GM12878 (cell line): ENCODE data around the gene SH3GL2. TPM values are rescaled to one million over a fixed set of nuclear protein-coding genes. Genes with fewer than 3 reads are reported as not detected.

Source experiments
- ATAC-seq: fragments of 200-7000 bp; cut with Tn5 transposase; 3 replicates; pipeline ENCODE4 v1.9.1; 2020; ENCODE audit warnings: mild to moderate bottlenecking, moderate library complexity
- BruUV-seq: library from RNA; stranded (reverse); fragments of 400-500 nt; replicated peaks from 2 replicates; lab custom pipeline; 2021; lab: Mats Ljungman, UMichigan
- CTCF ChIA-PET: fragments of 300-600 bp; sonication (Branson Sonifier 250); formaldehyde crosslinking; extraction: SDS; loops from one replicate; lab custom pipeline; 2021; ENCODE audit warnings: inconsistent platforms; lab: Yijun Ruan, JAX
- POLR2A ChIA-PET: fragments of 350-600 bp; formaldehyde crosslinking; extraction: SDS; loops from one replicate; lab custom pipeline; 2021; ENCODE audit warnings: inconsistent platforms; lab: Charles Lee
- RAD21 ChIA-PET: fragments of 300-600 bp; sonication (Branson Sonifier 250); formaldehyde crosslinking; loops from one replicate; lab custom pipeline; 2023; ENCODE audit warnings: antibody characterized with exemption; ENCODE audit not compliant: unreplicated experiment; lab: Charles Lee
- SMC1A ChIA-PET: fragments of 300-600 bp; sonication (Branson Sonifier 250); formaldehyde crosslinking; loops from one replicate; lab custom pipeline; 2023; ENCODE audit not compliant: unreplicated experiment, uncharacterized antibody; lab: Charles Lee
- DNase-seq: peaks from one replicate; pipeline ENCODE4 v3.0.0-alpha.2; 2011; ENCODE audit warnings: low read depth, low spot score
- FAIRE-seq: peaks from 3 replicates; lab custom pipeline; 2011; peaks lifted over from hg19 to GRCh38; lab: Jason Lieb, UNC
- H2AFZ ChIP-seq: 2 replicates; pipeline ENCODE4 v1.6.0; 2011; ENCODE audit warnings: low read depth, low read length, control low read depth; ENCODE audit not compliant: control insufficient read depth
- H3K27ac ChIP-seq: 2 replicates; pipeline ENCODE4 v1.5.1; 2011; ENCODE audit warnings: control low read depth; ENCODE audit not compliant: control insufficient read depth, insufficient read depth
- H3K27me3 ChIP-seq, 2 experiments: replicated peaks in 1 of 2; 2 replicates each; pipeline versions ENCODE4 v1.6.0 to v1.6.1; 2011; ENCODE audit warnings: low read length in 1 of 2; ENCODE audit not compliant: control insufficient read depth in 2 of 2, insufficient read depth in 2 of 2
- H3K36me3 ChIP-seq, 2 experiments: 2 replicates each; pipeline ENCODE4 v1.5.1; 2011; ENCODE audit warnings: low read length in 1 of 2; ENCODE audit not compliant: control insufficient read depth in 2 of 2, insufficient read depth in 2 of 2
- H3K4me1 ChIP-seq: 2 replicates; pipeline ENCODE4 v1.6.1; 2011; ENCODE audit warnings: mild to moderate bottlenecking, low read length, moderate library complexity, mixed read lengths; ENCODE audit not compliant: control insufficient read depth, insufficient read depth
- H3K4me2 ChIP-seq: 2 replicates; pipeline ENCODE4 v1.6.0; 2011; ENCODE audit warnings: control low read depth; ENCODE audit not compliant: control insufficient read depth, insufficient read depth
- H3K4me3 ChIP-seq: fragments of 200-600 bp; sonication (generic); 2 replicates; pipeline ENCODE4 v1.5.1; 2016
- H3K79me2 ChIP-seq: 2 replicates; pipeline ENCODE4 v1.6.0; 2011; ENCODE audit warnings: low read length; ENCODE audit not compliant: control insufficient read depth, insufficient read depth
- H3K9ac ChIP-seq: 2 replicates; pipeline ENCODE4 v1.8.0; 2011; ENCODE audit warnings: low read length, control low read depth, mixed read lengths; ENCODE audit not compliant: control insufficient read depth, insufficient read depth
- H3K9me3 ChIP-seq: replicated peaks from 3 replicates; pipeline ENCODE4 v1.5.1; 2011; ENCODE audit warnings: mild to moderate bottlenecking, low read length; ENCODE audit not compliant: control insufficient read depth, insufficient read depth
- H4K20me1 ChIP-seq: 2 replicates; pipeline ENCODE4 v1.6.0; 2011; ENCODE audit not compliant: control insufficient read depth, insufficient read depth
- BHLHE40 ChIP-seq, 2 experiments: fragments of 450-650 bp in 1 of 2; IDR thresholded peaks; 2 replicates each; pipeline ENCODE4 v1.6.1; 2011 to 2017; ENCODE audit warnings: low read depth in 2 of 2, borderline replicate concordance in 1 of 2, improper control_type of control experiment in 1 of 2, low read length in 1 of 2, mild to moderate bottlenecking in 1 of 2
- EED ChIP-seq: sonication (generic); IDR thresholded peaks from 2 replicates; pipeline ENCODE4 v1.6.1; 2016; ENCODE audit warnings: antibody characterized with exemption, low read depth
- EZH2 ChIP-seq: IDR thresholded peaks from 2 replicates; pipeline ENCODE4 v1.6.1; 2012; ENCODE audit warnings: low read depth, mild to moderate bottlenecking, control low read depth, inconsistent platforms, low read length, borderline replicate concordance; ENCODE audit not compliant: control insufficient read depth
- HDGF ChIP-seq: fragments of 450-650 bp; IDR thresholded peaks from 2 replicates; pipeline ENCODE4 v1.6.1; 2016; ENCODE audit warnings: antibody characterized with exemption
- NFIC ChIP-seq: IDR thresholded peaks from 2 replicates; pipeline ENCODE4 v1.6.1; 2012; ENCODE audit warnings: low read depth, mild to moderate bottlenecking, inconsistent platforms, low read length, moderate library complexity
- PML ChIP-seq: IDR thresholded peaks from 2 replicates; pipeline ENCODE4 v1.6.1; 2012; ENCODE audit warnings: low read length, inconsistent platforms
- RAD21 ChIP-seq: IDR thresholded peaks from 2 replicates; pipeline ENCODE4 v1.6.1; 2011; ENCODE audit warnings: mild to moderate bottlenecking, low read depth, low read length, moderate library complexity; ENCODE audit not compliant: insufficient read depth
- SPI1 ChIP-seq: IDR thresholded peaks from 2 replicates; pipeline ENCODE4 v1.6.1; 2011; ENCODE audit warnings: low read depth, mild to moderate bottlenecking, low read length, moderate library complexity, borderline replicate concordance; ENCODE audit not compliant: insufficient read depth
- TARDBP ChIP-seq: IDR thresholded peaks from 2 replicates; pipeline ENCODE4 v1.6.1; 2016; ENCODE audit warnings: borderline replicate concordance
- WGBS: methylation state at CpG from one replicate; pipeline ENCODE4 v1.1.6; 2016; ENCODE audit warnings: low lambda C conversion rate; ENCODE audit not compliant: insufficient replicate concordance, insufficient coverage; ENCODE audit errors: missing lambda C conversion rate; 5-methylcytosine and 5-hydroxymethylcytosine counted together
- in situ Hi-C: fragments of 300-500 bp; cut with MboI; formaldehyde crosslinking; loops from 9 replicates; pipeline ENCODE4 v1.14.3; 2018; ENCODE audit warnings: mixed read lengths
- intact Hi-C: fragments of 100-400 bp; cut with micrococcal nuclease; formaldehyde crosslinking; loops from one replicate; pipeline ENCODE4 v1.14.2; 2022; ENCODE audit not compliant: unreplicated experiment
- polyA plus RNA-seq, 11 experiments: library from polyadenylated mRNA; depleted of rRNA in 4 of 11; unstranded in 6 of 11; stranded (reverse) in 5 of 11; fragments of >200 nt; fragmentation: Nextera tagmentation in 4 of 11; fragmentation: Illumina TruSeq in 1 of 11; extraction: Ambion mirVana in 4 of 11; extraction: Trizol in 1 of 11; gene quantifications; 1 replicate in 1 of 11; 2 replicates in 10 of 11; pipeline versions ENCODE4 v1.2.1 to v1.2.3, GENCODE V29; 2011 to 2016; ENCODE audit warnings: inconsistent platforms in 2 of 11, missing spikeins in 2 of 11, low read depth in 1 of 11
- total RNA-seq, 4 experiments: library from RNA; depleted of rRNA in 3 of 4; stranded (reverse); fragments of >200 nt in 3 of 4; fragmentation: Illumina TruSeq in 1 of 4; extraction: Trizol in 1 of 4; gene quantifications; 2 replicates each; pipeline versions ENCODE4 v1.2.1 to v1.2.3, GENCODE V29; 2013 to 2021
- TF ChIP-seq, protein P1 (sequence below): IDR thresholded peaks from 2 replicates; pipeline ENCODE4 v1.6.1; 2012; ENCODE audit warnings: low read length, inconsistent platforms
- TF ChIP-seq, protein P2 (sequence below): fragments of 450-650 bp; IDR thresholded peaks from 2 replicates; pipeline ENCODE4 v1.6.1; 2014; ENCODE audit warnings: mild to moderate bottlenecking

SH3GL2 gene
- total and polyA plus RNA-seq, 10 of the 15 experiments (the other 5 are each of a cell fraction or from before 2014, with no cell fraction given), result not detected

DNA sequence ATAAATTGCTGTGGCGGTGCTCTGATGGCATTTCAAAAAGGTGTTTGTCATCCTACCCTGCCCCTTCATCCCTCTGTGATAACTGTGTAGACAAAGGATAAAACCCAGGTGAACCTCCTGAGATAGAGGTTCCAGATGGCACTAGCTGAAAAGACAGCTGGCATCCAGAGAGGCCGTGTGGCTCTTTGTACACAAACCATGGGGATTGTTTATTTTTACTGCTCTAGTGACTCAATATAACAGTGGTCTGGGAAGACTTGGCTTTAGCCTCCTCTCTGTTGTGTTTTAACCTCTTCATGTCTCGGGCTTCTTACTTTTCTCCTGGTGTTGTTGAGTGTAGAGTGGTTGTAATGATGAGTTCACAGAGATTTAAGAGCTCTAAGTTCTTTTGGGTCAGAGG, 48.8 kb downstream of the SH3GL2 start:
- no TSS peak for BruUV-seq
- ATAC-seq, result no peak
- ChIA-PET POLR2A (no interaction called here), RAD21 (interaction anchor here (0.6 kb wide), 1 partner anchor 482 kb away, joined by 3 read pairs; no protein-coding TSS in a partner anchor), SMC1A (interaction anchor here (1.2 kb wide), 1 partner anchor 31 kb away, joined by 3 read pairs; no protein-coding TSS in a partner anchor), CTCF (interaction anchor here (0.6 to 1.8 kb wide), 2 partner anchors 13 to 20 kb away, joined by 3 read pairs; no protein-coding TSS in a partner anchor)
- no peaks in the 10 kb centered on the region for H3K4me1 ChIP-seq
- no peaks in the 10 kb centered on the region for H3K9me3 ChIP-seq
- in situ Hi-C loops (no loop called here), intact Hi-C loops (loop anchor here (10.0 kb wide), 1 partner anchor 177 kb away; no protein-coding TSS in a partner anchor)
- TF ChIP-seq, protein P1, sequence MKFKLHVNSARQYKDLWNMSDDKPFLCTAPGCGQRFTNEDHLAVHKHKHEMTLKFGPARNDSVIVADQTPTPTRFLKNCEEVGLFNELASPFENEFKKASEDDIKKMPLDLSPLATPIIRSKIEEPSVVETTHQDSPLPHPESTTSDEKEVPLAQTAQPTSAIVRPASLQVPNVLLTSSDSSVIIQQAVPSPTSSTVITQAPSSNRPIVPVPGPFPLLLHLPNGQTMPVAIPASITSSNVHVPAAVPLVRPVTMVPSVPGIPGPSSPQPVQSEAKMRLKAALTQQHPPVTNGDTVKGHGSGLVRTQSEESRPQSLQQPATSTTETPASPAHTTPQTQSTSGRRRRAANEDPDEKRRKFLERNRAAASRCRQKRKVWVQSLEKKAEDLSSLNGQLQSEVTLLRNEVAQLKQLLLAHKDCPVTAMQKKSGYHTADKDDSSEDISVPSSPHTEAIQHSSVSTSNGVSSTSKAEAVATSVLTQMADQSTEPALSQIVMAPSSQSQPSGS, result no peak
- no peak for TF ChIP-seq TARDBP
- no peak overlapping the region for H2AFZ ChIP-seq
- no peak overlapping the region for H3K27ac ChIP-seq
- no peaks in the 10 kb centered on the region for H4K20me1 ChIP-seq
- WGBS, result 27% methylated on average over 3 of the region's 3 CpGs
- H3K27me3 ChIP-seq, result no peaks in the 10 kb centered on the region
- no peaks in the 10 kb centered on the region for H3K79me2 ChIP-seq
- no peaks in the 10 kb centered on the region for H3K36me3 ChIP-seq
- FAIRE-seq, result no peak
- DNase-seq, result no peak
- H3K9ac ChIP-seq, result no peak overlapping the region
- no peak overlapping the region for H3K4me3 ChIP-seq
- H3K4me2 ChIP-seq, result no peak overlapping the region

DNA sequence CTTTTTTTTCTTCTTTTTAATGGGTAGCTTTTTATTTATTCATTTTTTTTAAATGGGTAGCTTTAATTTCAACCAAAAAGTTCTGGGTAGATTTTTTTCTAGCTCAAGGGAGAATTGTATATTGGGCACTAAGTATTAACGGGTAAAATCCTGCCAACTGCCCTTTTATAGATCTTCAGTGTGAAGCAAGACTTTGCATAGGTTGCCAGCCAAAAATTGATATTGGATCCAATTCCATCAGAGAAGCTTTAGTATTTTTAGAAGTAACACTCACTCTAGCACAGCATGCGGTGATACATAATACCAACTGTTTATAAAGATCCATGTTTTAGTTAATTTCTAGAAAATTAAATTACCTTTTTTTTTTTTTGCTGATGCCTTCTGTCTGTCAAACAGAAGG, 49.8 kb downstream of the SH3GL2 start:
- Histone ChIP-seq H3K4me3 (no peak overlapping the region), H3K27ac (no peak overlapping the region), H4K20me1 (no peaks in the 10 kb centered on the region), H3K4me2 (no peak overlapping the region), H3K79me2 (no peaks in the 10 kb centered on the region), H2AFZ (no peak overlapping the region), H3K36me3 (no peaks in the 10 kb centered on the region), H3K9ac (no peak overlapping the region), H3K27me3 (no peaks in the 10 kb centered on the region), H3K4me1 (no peaks in the 10 kb centered on the region), H3K9me3 (no peaks in the 10 kb centered on the region)
- ChIA-PET CTCF (interaction anchor here (0.7 to 1.8 kb wide), 2 partner anchors 21 to 54 kb away, joined by 3 read pairs; no protein-coding TSS in a partner anchor), RAD21 (no interaction called here), POLR2A (no interaction called here), SMC1A (no interaction called here)
- WGBS, result 27% methylated on average over 2 of the region's 2 CpGs
- in situ Hi-C loops (no loop called here), intact Hi-C loops (loop anchor here (10.0 kb wide), 1 partner anchor 176 kb away; no protein-coding TSS in a partner anchor)
- ATAC-seq (no peak), FAIRE-seq (no peak), DNase-seq (no peak)
- no peak for TF ChIP-seq PML
- TF ChIP-seq HDGF, result no peak
- TF ChIP-seq NFIC, result no peak
- no peak for TF ChIP-seq EZH2
- TF ChIP-seq, protein P2, sequence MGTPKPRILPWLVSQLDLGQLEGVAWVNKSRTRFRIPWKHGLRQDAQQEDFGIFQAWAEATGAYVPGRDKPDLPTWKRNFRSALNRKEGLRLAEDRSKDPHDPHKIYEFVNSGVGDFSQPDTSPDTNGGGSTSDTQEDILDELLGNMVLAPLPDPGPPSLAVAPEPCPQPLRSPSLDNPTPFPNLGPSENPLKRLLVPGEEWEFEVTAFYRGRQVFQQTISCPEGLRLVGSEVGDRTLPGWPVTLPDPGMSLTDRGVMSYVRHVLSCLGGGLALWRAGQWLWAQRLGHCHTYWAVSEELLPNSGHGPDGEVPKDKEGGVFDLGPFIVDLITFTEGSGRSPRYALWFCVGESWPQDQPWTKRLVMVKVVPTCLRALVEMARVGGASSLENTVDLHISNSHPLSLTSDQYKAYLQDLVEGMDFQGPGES, result no peak
- TF ChIP-seq BHLHE40 (IDR thresholded peaks at IDR 0.05; ENCODE audit: borderline replicate concordance in 1 of 2, low read depth in 2 of 2, low read length in 1 of 2), result no peak
- no peak for TF ChIP-seq EED
- TF ChIP-seq RAD21, result no peak
- TF ChIP-seq SPI1, result no peak
- TF ChIP-seq, all 136 proteins: peak for 0
- no TSS peak for BruUV-seq
